PC-9 (cell line): Measurements from ENCODE around the gene MTIF3. TPM values are rescaled to one million over a fixed set of nuclear protein-coding genes. Genes with fewer than 3 reads are reported as not detected.

Experiments used
- BruUV-seq: library from RNA; stranded (reverse); fragments of 400-500 nt; replicated peaks from 2 replicates; lab custom pipeline; 2021; lab: Mats Ljungman, UMichigan
- CTCF ChIA-PET: fragments of 300-600 bp; sonication (Branson Sonifier 250); formaldehyde crosslinking; loops from one replicate; lab custom pipeline; 2022; ENCODE audit warnings: antibody characterized with exemption; lab: Charles Lee
- POLR2A ChIA-PET: fragments of 300-600 bp; sonication (Branson Sonifier 250); formaldehyde crosslinking; loops from one replicate; lab custom pipeline; 2022; ENCODE audit warnings: antibody characterized with exemption; ENCODE audit not compliant: unreplicated experiment; lab: Charles Lee
- DNase-seq, 2 experiments: peaks; one replicate each; pipeline versions ENCODE4 v3.0.0 to v3.0.0-alpha.2; 2015 to 2022; ENCODE audit warnings: mixed read lengths in 1 of 2
- H2AFZ ChIP-seq: fragments of 200-600 bp; sonication (generic); 2 replicates; pipeline ENCODE4 v1.8.1; 2017; ENCODE audit warnings: antibody characterized with exemption
- H3F3A ChIP-seq: fragments of 200-600 bp; sonication (generic); 2 replicates; pipeline ENCODE4 v1.8.1; 2017; ENCODE audit warnings: antibody characterized with exemption, mild to moderate bottlenecking, low read depth; ENCODE audit not compliant: insufficient read depth
- H3K27ac ChIP-seq: fragments of 200-600 bp; sonication (generic); 2 replicates; pipeline ENCODE4 v1.6.1; 2016; ENCODE audit warnings: mixed run types
- H3K27me3 ChIP-seq: fragments of 200-600 bp; sonication (generic); 2 replicates; pipeline ENCODE4 v1.6.1; 2016; ENCODE audit warnings: low read depth, mixed run types; ENCODE audit not compliant: insufficient read depth
- H3K36me3 ChIP-seq: fragments of 200-600 bp; sonication (generic); 2 replicates; pipeline ENCODE4 v1.6.1; 2016; ENCODE audit warnings: low read depth, mixed run types
- H3K4me1 ChIP-seq: fragments of 200-600 bp; sonication (generic); replicated peaks from 2 replicates; pipeline ENCODE4 v1.6.1; 2016; ENCODE audit warnings: mixed run types; ENCODE audit not compliant: insufficient read depth
- H3K4me2 ChIP-seq: fragments of 200-600 bp; sonication (generic); 2 replicates; pipeline ENCODE4 v1.6.1; 2017; ENCODE audit warnings: mixed run types
- H3K4me3 ChIP-seq: fragments of 200-600 bp; sonication (generic); 2 replicates; pipeline ENCODE4 v1.6.1; 2016; ENCODE audit warnings: mixed run types
- H3K79me2 ChIP-seq: fragments of 200-600 bp; sonication (generic); 2 replicates; pipeline ENCODE4 v1.6.1; 2017; ENCODE audit warnings: low read depth, mixed run types
- H3K9me2 ChIP-seq: fragments of 200-600 bp; sonication (generic); 2 replicates; pipeline ENCODE4 v1.8.1; 2017; ENCODE audit warnings: mild to moderate bottlenecking; ENCODE audit not compliant: insufficient read depth
- H3K9me3 ChIP-seq: fragments of 200-600 bp; sonication (generic); 2 replicates; pipeline ENCODE4 v1.8.1; 2016; ENCODE audit warnings: low read depth; ENCODE audit not compliant: insufficient read depth
- H4K20me1 ChIP-seq: fragments of 200-600 bp; sonication (generic); 2 replicates; pipeline ENCODE4 v1.8.1; 2017; ENCODE audit not compliant: insufficient read depth
- EZH2 ChIP-seq: fragments of 200-600 bp; sonication (generic); IDR thresholded peaks from 2 replicates; pipeline ENCODE4 v1.8.0; 2017; ENCODE audit warnings: antibody characterized with exemption, low read depth
- intact Hi-C: fragments of 100-400 bp; cut with micrococcal nuclease; formaldehyde crosslinking; loops from one replicate; pipeline ENCODE4 v1.10.0; 2022; ENCODE audit not compliant: unreplicated experiment
- total RNA-seq: library from RNA; stranded (reverse); gene quantifications from 2 replicates; pipeline ENCODE4 v1.2.3, GENCODE V29; 2021
- TF ChIP-seq, protein P1 (sequence below): fragments of 200-600 bp; sonication (generic); conservative IDR thresholded peaks from 2 replicates; pipeline ENCODE4 v1.6.1; 2017; ENCODE audit warnings: mixed run types, antibody characterized with exemption, mild to moderate bottlenecking, moderate library complexity

MTIF3 gene
- total RNA-seq, 1 experiment from 2014 or later = 28.3 TPM

GRCh38 chr13:27419328-27419727 is 31.0 kb downstream of the MTIF3 start:
- Histone ChIP-seq H3K4me1 (peaks cover 8% of the 10 kb centered on the region), H3K27ac (no peak overlapping the region), H3K36me3 (no peaks in the 10 kb centered on the region), H3K9me3 (no peaks in the 10 kb centered on the region), H2AFZ (no peak overlapping the region), H3K79me2 (no peaks in the 10 kb centered on the region), H4K20me1 (no peaks in the 10 kb centered on the region), H3K27me3 (peaks cover 30% of the 10 kb centered on the region), H3F3A (no peaks in the 10 kb centered on the region), H3K9me2 (no peaks in the 10 kb centered on the region), H3K4me2 (no peak overlapping the region), H3K4me3 (no peak overlapping the region)
- TF ChIP-seq EZH2 = no peak
- TF ChIP-seq, protein P1, sequence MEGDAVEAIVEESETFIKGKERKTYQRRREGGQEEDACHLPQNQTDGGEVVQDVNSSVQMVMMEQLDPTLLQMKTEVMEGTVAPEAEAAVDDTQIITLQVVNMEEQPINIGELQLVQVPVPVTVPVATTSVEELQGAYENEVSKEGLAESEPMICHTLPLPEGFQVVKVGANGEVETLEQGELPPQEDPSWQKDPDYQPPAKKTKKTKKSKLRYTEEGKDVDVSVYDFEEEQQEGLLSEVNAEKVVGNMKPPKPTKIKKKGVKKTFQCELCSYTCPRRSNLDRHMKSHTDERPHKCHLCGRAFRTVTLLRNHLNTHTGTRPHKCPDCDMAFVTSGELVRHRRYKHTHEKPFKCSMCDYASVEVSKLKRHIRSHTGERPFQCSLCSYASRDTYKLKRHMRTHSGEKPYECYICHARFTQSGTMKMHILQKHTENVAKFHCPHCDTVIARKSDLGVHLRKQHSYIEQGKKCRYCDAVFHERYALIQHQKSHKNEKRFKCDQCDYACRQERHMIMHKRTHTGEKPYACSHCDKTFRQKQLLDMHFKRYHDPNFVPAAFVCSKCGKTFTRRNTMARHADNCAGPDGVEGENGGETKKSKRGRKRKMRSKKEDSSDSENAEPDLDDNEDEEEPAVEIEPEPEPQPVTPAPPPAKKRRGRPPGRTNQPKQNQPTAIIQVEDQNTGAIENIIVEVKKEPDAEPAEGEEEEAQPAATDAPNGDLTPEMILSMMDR = no peak
- CTCF ChIA-PET = no interaction called here
- intact Hi-C loops = no loop called here
- no TSS peak for BruUV-seq
- POLR2A ChIA-PET = no interaction called here
- DNase-seq = no peak

GRCh38 chr13:27415116-27415515 is 35.2 kb downstream of the MTIF3 start:
- POLR2A ChIA-PET = no interaction called here

DNA sequence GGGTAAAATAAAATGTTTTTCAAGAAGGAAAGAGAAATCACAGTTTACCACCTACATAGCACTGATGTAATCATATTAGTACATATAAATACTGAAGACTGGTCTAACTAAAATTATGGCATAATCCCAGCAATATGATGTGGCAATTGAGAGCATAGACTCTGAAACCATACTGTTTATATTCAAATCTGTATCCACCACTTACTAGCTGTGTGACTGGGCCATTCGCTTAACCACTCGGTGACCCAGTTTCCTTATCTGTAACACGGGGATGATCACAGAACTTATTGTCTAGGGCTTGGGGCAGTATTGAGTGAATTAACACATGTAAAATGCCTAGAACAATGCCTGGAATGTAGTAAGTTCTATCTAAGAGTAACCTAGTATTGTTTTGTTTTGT is 39.0 kb downstream of the MTIF3 start:
- TF ChIP-seq, protein P1 = no peak
- no peak for TF ChIP-seq EZH2
- H3F3A ChIP-seq = no peaks in the 10 kb centered on the region
- no peak for DNase-seq
- no peaks in the 10 kb centered on the region for H3K9me3 ChIP-seq
- no peaks in the 10 kb centered on the region for H3K9me2 ChIP-seq
- intact Hi-C loops = no loop called here
- no peak overlapping the region for H3K4me3 ChIP-seq
- H4K20me1 ChIP-seq = no peaks in the 10 kb centered on the region
- no TSS peak for BruUV-seq
- H3K4me2 ChIP-seq = no peak overlapping the region
- no peak overlapping the region for H2AFZ ChIP-seq
- no peak overlapping the region for H3K27ac ChIP-seq
- ChIA-PET POLR2A (no interaction called here), CTCF (no interaction called here)
- H3K79me2 ChIP-seq = no peaks in the 10 kb centered on the region
- H3K27me3 ChIP-seq = peaks cover 90% of the 10 kb centered on the region
- H3K4me1 ChIP-seq = no peaks in the 10 kb centered on the region
- H3K36me3 ChIP-seq = no peaks in the 10 kb centered on the region

More at GRCh38 chr13:27415116-27415515, 35.2 kb downstream of the MTIF3 start:
- H3K9me3 ChIP-seq = no peaks in the 10 kb centered on the region
- H3K4me2 ChIP-seq = no peak overlapping the region
- no peaks in the 10 kb centered on the region for H3F3A ChIP-seq
- H3K27me3 ChIP-seq = peaks cover 66% of the 10 kb centered on the region
- no peaks in the 10 kb centered on the region for H3K9me2 ChIP-seq
- H3K4me3 ChIP-seq = no peak overlapping the region
- TF ChIP-seq EZH2 = no peak
- TF ChIP-seq, protein P1 = no peak
- H4K20me1 ChIP-seq = no peaks in the 10 kb centered on the region
- no peaks in the 10 kb centered on the region for H3K79me2 ChIP-seq
- peaks cover 4% of the 10 kb centered on the region; the same call in 1 of the 2 replicates for H3K4me1 ChIP-seq
- no peak overlapping the region for H2AFZ ChIP-seq
- no TSS peak for BruUV-seq
- CTCF ChIA-PET = no interaction called here
- no peaks in the 10 kb centered on the region for H3K36me3 ChIP-seq
- no peak for DNase-seq
- H3K27ac ChIP-seq = no peak overlapping the region
- intact Hi-C loops = no loop called here
